Parathyroid adenoma (tissue), 2 donors: ENCODE measurements around the gene GATA6.

Experiments
- H2AFZ ChIP-seq: fragments of 300-600 bp; sonication (generic); one replicate; pipeline ENCODE4 v1.7.0; 2017; ENCODE audit warnings: antibody characterized with exemption, mild to moderate bottlenecking
- H3K27ac ChIP-seq: fragments of 300-600 bp; sonication (generic); one replicate; pipeline ENCODE4 v1.7.0; 2017
- H3K27me3 ChIP-seq: fragments of 300-600 bp; sonication (generic); one replicate; pipeline ENCODE4 v1.7.0; 2017; ENCODE audit warnings: low read length; ENCODE audit not compliant: control insufficient read depth, insufficient read depth
- H3K36me3 ChIP-seq: fragments of 300-600 bp; sonication (generic); one replicate; pipeline ENCODE4 v1.7.0; 2017; ENCODE audit warnings: low read length; ENCODE audit not compliant: control insufficient read depth, insufficient read depth
- H3K4me1 ChIP-seq: fragments of 300-600 bp; sonication (generic); one replicate; pipeline ENCODE4 v1.7.0; 2017; ENCODE audit warnings: control low read depth
- H3K4me2 ChIP-seq: fragments of 300-600 bp; sonication (generic); one replicate; pipeline ENCODE4 v1.7.0; 2017; ENCODE audit warnings: low read length
- H3K4me3 ChIP-seq: fragments of 300-600 bp; sonication (generic); one replicate; pipeline ENCODE4 v1.7.0; 2017; ENCODE audit warnings: low read depth, low read length
- H3K79me2 ChIP-seq: fragments of 300-600 bp; sonication (generic); one replicate; pipeline ENCODE4 v1.7.0; 2017; ENCODE audit warnings: control low read depth
- H3K9ac ChIP-seq: fragments of 300-600 bp; sonication (generic); one replicate; pipeline ENCODE4 v1.7.0; 2017; ENCODE audit warnings: mild to moderate bottlenecking
- H3K9me3 ChIP-seq: fragments of 300-600 bp; sonication (generic); one replicate; pipeline ENCODE4 v1.7.0; 2017; ENCODE audit warnings: low read length; ENCODE audit not compliant: control insufficient read depth
- CTCF ChIP-seq: fragments of 300-600 bp; sonication (generic); IDR thresholded peaks from one replicate; pipeline ENCODE4 v1.7.0; 2017; ENCODE audit warnings: antibody characterized with exemption, mild to moderate bottlenecking
- donor health status: primary hyperparathyroidism.

The GATA6 gene

GRCh38 chr18:22177327-22177871 is 8.0 kb downstream of the GATA6 start:
- no peak for TF ChIP-seq CTCF
- Histone ChIP-seq H3K27ac (no peak overlapping the region), H3K36me3 (no peaks in the 10 kb centered on the region), H3K9me3 (no peaks in the 10 kb centered on the region), H2AFZ (no peak overlapping the region), H3K9ac (no peak overlapping the region), H3K4me1 (no peaks in the 10 kb centered on the region), H3K79me2 (no peaks in the 10 kb centered on the region), H3K4me2 (no peak overlapping the region), H3K27me3 (peaks cover 10% of the 10 kb centered on the region), H3K4me3 (no peak overlapping the region)

- no peak overlapping the region for H3K4me3 ChIP-seq
- no peak overlapping the region for H3K4me2 ChIP-seq
- no peaks in the 10 kb centered on the region for H3K9me3 ChIP-seq
- H2AFZ ChIP-seq = no peak overlapping the region
- H3K27ac ChIP-seq = no peak overlapping the region
- peaks cover 7% of the 10 kb centered on the region for H3K27me3 ChIP-seq
- no peak for TF ChIP-seq CTCF
- no peaks in the 10 kb centered on the region for H3K36me3 ChIP-seq
- no peaks in the 10 kb centered on the region for H3K4me1 ChIP-seq
- no peaks in the 10 kb centered on the region for H3K79me2 ChIP-seq
- H3K9ac ChIP-seq = no peak overlapping the region
Observed at GRCh38 chr18:22179174-22179573, 9.8 kb downstream of the GATA6 start.

GRCh38 chr18:22179631-22180030 is 10.2 kb downstream of the GATA6 start:
- no peak for TF ChIP-seq CTCF

GRCh38 chr18:22180722-22181121 is 11.3 kb downstream of the GATA6 start:
- H3K4me2 ChIP-seq = no peak overlapping the region
- H3K4me1 ChIP-seq = no peaks in the 10 kb centered on the region
- H2AFZ ChIP-seq = no peak overlapping the region
- no peak overlapping the region for H3K4me3 ChIP-seq
- no peak overlapping the region for H3K27ac ChIP-seq
- TF ChIP-seq CTCF = no peak
- no peaks in the 10 kb centered on the region for H3K27me3 ChIP-seq
- no peak overlapping the region for H3K9ac ChIP-seq
- H3K36me3 ChIP-seq = no peaks in the 10 kb centered on the region
- no peaks in the 10 kb centered on the region for H3K79me2 ChIP-seq
- no peaks in the 10 kb centered on the region for H3K9me3 ChIP-seq

More at GRCh38 chr18:22179631-22180030, 10.2 kb downstream of the GATA6 start:
- no peaks in the 10 kb centered on the region for H3K79me2 ChIP-seq
- H3K36me3 ChIP-seq = no peaks in the 10 kb centered on the region
- H3K27ac ChIP-seq = no peak overlapping the region
- H3K4me1 ChIP-seq = no peaks in the 10 kb centered on the region
- no peaks in the 10 kb centered on the region for H3K9me3 ChIP-seq
- H2AFZ ChIP-seq = no peak overlapping the region
- no peak overlapping the region for H3K4me2 ChIP-seq
- H3K4me3 ChIP-seq = no peak overlapping the region
- no peak overlapping the region for H3K9ac ChIP-seq
- peaks cover 4% of the 10 kb centered on the region for H3K27me3 ChIP-seq

GRCh38 chr18:22182884-22183697 is 13.7 kb downstream of the GATA6 start:
- Histone ChIP-seq H3K4me2 (no peak overlapping the region), H3K4me3 (no peak overlapping the region), H3K4me1 (no peaks in the 10 kb centered on the region), H3K79me2 (no peaks in the 10 kb centered on the region), H3K36me3 (no peaks in the 10 kb centered on the region), H2AFZ (no peak overlapping the region), H3K9ac (no peak overlapping the region), H3K9me3 (no peaks in the 10 kb centered on the region), H3K27me3 (no peaks in the 10 kb centered on the region), H3K27ac (no peak overlapping the region)
- no peak for TF ChIP-seq CTCF
